HepG2 (cell line): ENCODE results near the gene SBK2. TPM values are rescaled to one million over a fixed set of nuclear protein-coding genes. Genes with fewer than 3 reads are reported as not detected.
A peak's percentile ranks its signal among the peaks of the same experiment; 100 is the strongest.

Experiments
- ATAD3A ChIP-seq: sonication (generic); formaldehyde crosslinking; IDR thresholded peaks from 2 replicates; pipeline ENCODE4 v1.4.0; 2020; ENCODE audit warnings: missing genetic modification reagents
- BRD4 ChIP-seq: sonication (generic); formaldehyde crosslinking; IDR thresholded peaks from 2 replicates; pipeline ENCODE4 v1.4.0; 2020; ENCODE audit warnings: missing genetic modification reagents
- FIP1L1 ChIP-seq: fragments of 200-400 bp; formaldehyde crosslinking; IDR thresholded peaks from 2 replicates; pipeline ENCODE4 v1.6.1; 2018; ENCODE audit warnings: low read depth, mild to moderate bottlenecking, low read length, moderate library complexity, borderline replicate concordance; ENCODE audit not compliant: insufficient read depth
- FOXO1 ChIP-seq: sonication (generic); formaldehyde crosslinking; IDR thresholded peaks from 2 replicates; pipeline ENCODE4 v1.4.0; 2020; ENCODE audit warnings: missing genetic modification reagents
- KDM5B ChIP-seq: sonication (generic); formaldehyde crosslinking; IDR thresholded peaks from 2 replicates; pipeline ENCODE4 v1.4.0; 2020; ENCODE audit warnings: missing genetic modification reagents, mild to moderate bottlenecking, borderline replicate concordance
- KLF15 ChIP-seq: sonication (generic); formaldehyde crosslinking; IDR thresholded peaks from 2 replicates; pipeline ENCODE4 v1.8.1; 2023; ENCODE audit warnings: borderline replicate concordance, mild to moderate bottlenecking, inconsistent platforms, missing genetic modification reagents, mixed read lengths
- MXI1 ChIP-seq: IDR thresholded peaks from 3 replicates; pipeline ENCODE4 v1.6.1; 2012; ENCODE audit warnings: low read depth, low read length, inconsistent platforms, borderline replicate concordance
- RAD21 ChIP-seq: fragments of 450-650 bp; formaldehyde crosslinking; IDR thresholded peaks from 2 replicates; pipeline ENCODE4 v1.5.0; 2020; ENCODE audit warnings: mild to moderate bottlenecking
- SALL1 ChIP-seq: sonication (generic); formaldehyde crosslinking; IDR thresholded peaks from 2 replicates; pipeline ENCODE4 v1.8.0; 2022; ENCODE audit warnings: mild to moderate bottlenecking, missing genetic modification reagents
- TARDBP ChIP-seq: sonication (generic); formaldehyde crosslinking; IDR thresholded peaks from 2 replicates; pipeline ENCODE4 v1.8.0; 2022; ENCODE audit warnings: mild to moderate bottlenecking, missing genetic modification reagents
- ZNF235 ChIP-seq: sonication (generic); formaldehyde crosslinking; IDR thresholded peaks from 2 replicates; pipeline ENCODE4 v1.8.1; 2023; ENCODE audit warnings: mild to moderate bottlenecking, missing genetic modification reagents, borderline replicate concordance
- ZNF83 ChIP-seq: sonication (generic); formaldehyde crosslinking; IDR thresholded peaks from 2 replicates; pipeline ENCODE4 v1.4.0; 2020; ENCODE audit warnings: missing genetic modification reagents, mild to moderate bottlenecking, borderline replicate concordance
- polyA plus RNA-seq, 8 experiments: library from polyadenylated mRNA; depleted of rRNA in 3 of 8; stranded (reverse) in 7 of 8; unstranded in 1 of 8; fragments of >200 nt; fragmentation: Illumina TruSeq in 4 of 8; extraction: Trizol in 4 of 8; gene quantifications; 2 replicates each; pipeline versions ENCODE4 v1.2.1 to v1.2.3, GENCODE V29; 2011 to 2016; ENCODE audit warnings: low read depth in 4 of 8, missing spikeins in 1 of 8, mixed read lengths in 1 of 8; ENCODE audit not compliant: insufficient read depth in 1 of 8
- total RNA-seq, 5 experiments: library from RNA; depleted of rRNA; stranded (reverse); fragments of >200 nt; fragmentation: Illumina TruSeq; extraction: Trizol; gene quantifications; 2 replicates each; pipeline ENCODE4 v1.2.3, GENCODE V29; 2016; ENCODE audit warnings: low read depth in 1 of 5
- TF ChIP-seq, protein P1 (sequence below): fragments of 450-650 bp; IDR thresholded peaks from 2 replicates; pipeline ENCODE4 v1.6.1; 2017
- TF ChIP-seq, protein P2 (sequence below): sonication (generic); formaldehyde crosslinking; IDR thresholded peaks from 2 replicates; pipeline ENCODE4 v1.5.1; 2020; ENCODE audit warnings: missing genetic modification reagents, mild to moderate bottlenecking, borderline replicate concordance
- TF ChIP-seq, protein P3 (sequence below): sonication (generic); formaldehyde crosslinking; conservative IDR thresholded peaks from 2 replicates; pipeline ENCODE4 v1.5.0; 2020; ENCODE audit warnings: missing genetic modification reagents
- TF ChIP-seq, protein P4 (sequence below): sonication (generic); formaldehyde crosslinking; IDR thresholded peaks from 2 replicates; pipeline ENCODE4 v1.5.1; 2020; ENCODE audit warnings: missing genetic modification reagents, mild to moderate bottlenecking, borderline replicate concordance
- TF ChIP-seq, protein P5 (sequence below): sonication (generic); formaldehyde crosslinking; IDR thresholded peaks from 2 replicates; pipeline ENCODE4 v1.8.0; 2022; ENCODE audit warnings: missing genetic modification reagents, mild to moderate bottlenecking, moderate library complexity, borderline replicate concordance
- TF ChIP-seq, protein P6 (sequence below): sonication (generic); formaldehyde crosslinking; IDR thresholded peaks from 2 replicates; pipeline ENCODE4 v1.4.0; 2020; ENCODE audit warnings: missing genetic modification reagents

Gene SBK2
- total and polyA plus RNA-seq, 2 of the 13 experiments (the other 11 are each of a cell fraction or from before 2014, with no cell fraction given): 0.24 TPM; not detected in 1

DNA sequence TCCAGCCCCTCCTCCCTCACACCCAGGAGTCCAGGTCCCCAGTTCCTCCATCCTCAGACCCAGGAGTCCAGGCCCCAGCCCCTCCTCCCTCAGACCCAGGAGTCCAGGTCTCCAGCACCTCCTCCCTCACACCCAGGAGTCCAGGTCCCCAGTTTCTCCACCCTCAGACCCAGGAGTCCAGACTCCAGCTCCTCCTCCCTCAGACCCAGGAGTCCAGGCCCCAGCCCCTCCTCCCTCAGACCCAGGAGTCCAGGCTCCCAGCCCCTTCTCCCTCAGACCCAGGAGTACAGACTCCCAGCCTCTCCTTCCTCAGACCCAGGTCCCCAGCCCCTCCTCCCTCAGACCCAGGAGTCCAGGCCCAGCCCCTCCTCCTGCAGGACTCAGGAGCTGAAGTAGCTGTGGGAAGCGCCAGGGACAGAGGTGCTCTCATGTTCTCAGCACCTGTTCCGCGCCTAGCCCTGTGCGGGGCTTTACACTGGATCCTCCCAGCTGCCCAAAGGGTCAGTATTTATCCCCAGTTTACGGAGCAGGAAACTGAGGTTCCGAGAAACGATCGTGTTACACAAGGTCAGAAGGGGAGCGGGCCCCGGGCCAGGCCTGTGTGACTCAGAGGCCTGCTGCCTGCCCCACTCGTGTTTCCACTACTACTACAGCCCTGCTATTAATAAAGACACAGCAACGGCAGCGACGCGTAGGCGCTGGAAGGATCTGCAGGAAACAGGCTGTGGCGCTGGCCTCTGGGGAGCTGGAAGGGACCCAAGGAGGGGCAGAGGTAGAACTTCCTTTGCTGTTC lies 10.1 kb upstream of the SBK2 start (continued):
- TF ChIP-seq, protein P1, sequence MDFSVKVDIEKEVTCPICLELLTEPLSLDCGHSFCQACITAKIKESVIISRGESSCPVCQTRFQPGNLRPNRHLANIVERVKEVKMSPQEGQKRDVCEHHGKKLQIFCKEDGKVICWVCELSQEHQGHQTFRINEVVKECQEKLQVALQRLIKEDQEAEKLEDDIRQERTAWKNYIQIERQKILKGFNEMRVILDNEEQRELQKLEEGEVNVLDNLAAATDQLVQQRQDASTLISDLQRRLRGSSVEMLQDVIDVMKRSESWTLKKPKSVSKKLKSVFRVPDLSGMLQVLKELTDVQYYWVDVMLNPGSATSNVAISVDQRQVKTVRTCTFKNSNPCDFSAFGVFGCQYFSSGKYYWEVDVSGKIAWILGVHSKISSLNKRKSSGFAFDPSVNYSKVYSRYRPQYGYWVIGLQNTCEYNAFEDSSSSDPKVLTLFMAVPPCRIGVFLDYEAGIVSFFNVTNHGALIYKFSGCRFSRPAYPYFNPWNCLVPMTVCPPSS: no peak
- TF ChIP-seq, protein P2, sequence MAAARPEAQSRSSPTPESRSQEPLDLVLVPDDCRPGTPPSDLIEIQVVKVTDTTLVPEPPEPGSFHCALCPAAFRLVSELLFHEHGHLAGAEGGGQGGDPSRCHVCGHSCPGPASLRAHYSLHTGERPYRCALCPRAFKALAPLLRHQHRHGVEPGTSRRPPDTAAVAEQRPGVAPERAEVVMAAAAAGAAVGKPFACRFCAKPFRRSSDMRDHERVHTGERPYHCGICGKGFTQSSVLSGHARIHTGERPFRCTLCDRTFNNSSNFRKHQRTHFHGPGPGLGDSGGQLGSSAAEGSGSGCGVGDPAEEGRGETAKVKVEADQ (CRISPR knock-in tag): no peak
- TF ChIP-seq ZNF83: no peak
- TF ChIP-seq, protein P3, sequence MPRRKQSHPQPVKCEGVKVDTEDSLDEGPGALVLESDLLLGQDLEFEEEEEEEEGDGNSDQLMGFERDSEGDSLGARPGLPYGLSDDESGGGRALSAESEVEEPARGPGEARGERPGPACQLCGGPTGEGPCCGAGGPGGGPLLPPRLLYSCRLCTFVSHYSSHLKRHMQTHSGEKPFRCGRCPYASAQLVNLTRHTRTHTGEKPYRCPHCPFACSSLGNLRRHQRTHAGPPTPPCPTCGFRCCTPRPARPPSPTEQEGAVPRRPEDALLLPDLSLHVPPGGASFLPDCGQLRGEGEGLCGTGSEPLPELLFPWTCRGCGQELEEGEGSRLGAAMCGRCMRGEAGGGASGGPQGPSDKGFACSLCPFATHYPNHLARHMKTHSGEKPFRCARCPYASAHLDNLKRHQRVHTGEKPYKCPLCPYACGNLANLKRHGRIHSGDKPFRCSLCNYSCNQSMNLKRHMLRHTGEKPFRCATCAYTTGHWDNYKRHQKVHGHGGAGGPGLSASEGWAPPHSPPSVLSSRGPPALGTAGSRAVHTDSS (CRISPR knock-in tag): no peak
- TF ChIP-seq RAD21 (CRISPR knock-in tag): no peak
- TF ChIP-seq ZNF235 (CRISPR knock-in tag): no peak
- no peak for TF ChIP-seq KLF15 (CRISPR knock-in tag)
- no peak for TF ChIP-seq FOXO1 (CRISPR knock-in tag)
- TF ChIP-seq ATAD3A (CRISPR knock-in tag): no peak
- no peak for TF ChIP-seq TARDBP (CRISPR knock-in tag)
- TF ChIP-seq BRD4 (CRISPR knock-in tag): no peak
- TF ChIP-seq MXI1: no peak
- TF ChIP-seq, protein P4, sequence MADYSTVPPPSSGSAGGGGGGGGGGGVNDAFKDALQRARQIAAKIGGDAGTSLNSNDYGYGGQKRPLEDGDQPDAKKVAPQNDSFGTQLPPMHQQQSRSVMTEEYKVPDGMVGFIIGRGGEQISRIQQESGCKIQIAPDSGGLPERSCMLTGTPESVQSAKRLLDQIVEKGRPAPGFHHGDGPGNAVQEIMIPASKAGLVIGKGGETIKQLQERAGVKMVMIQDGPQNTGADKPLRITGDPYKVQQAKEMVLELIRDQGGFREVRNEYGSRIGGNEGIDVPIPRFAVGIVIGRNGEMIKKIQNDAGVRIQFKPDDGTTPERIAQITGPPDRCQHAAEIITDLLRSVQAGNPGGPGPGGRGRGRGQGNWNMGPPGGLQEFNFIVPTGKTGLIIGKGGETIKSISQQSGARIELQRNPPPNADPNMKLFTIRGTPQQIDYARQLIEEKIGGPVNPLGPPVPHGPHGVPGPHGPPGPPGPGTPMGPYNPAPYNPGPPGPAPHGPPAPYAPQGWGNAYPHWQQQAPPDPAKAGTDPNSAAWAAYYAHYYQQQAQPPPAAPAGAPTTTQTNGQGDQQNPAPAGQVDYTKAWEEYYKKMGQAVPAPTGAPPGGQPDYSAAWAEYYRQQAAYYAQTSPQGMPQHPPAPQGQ (CRISPR knock-in tag): no peak
- TF ChIP-seq, protein P5, sequence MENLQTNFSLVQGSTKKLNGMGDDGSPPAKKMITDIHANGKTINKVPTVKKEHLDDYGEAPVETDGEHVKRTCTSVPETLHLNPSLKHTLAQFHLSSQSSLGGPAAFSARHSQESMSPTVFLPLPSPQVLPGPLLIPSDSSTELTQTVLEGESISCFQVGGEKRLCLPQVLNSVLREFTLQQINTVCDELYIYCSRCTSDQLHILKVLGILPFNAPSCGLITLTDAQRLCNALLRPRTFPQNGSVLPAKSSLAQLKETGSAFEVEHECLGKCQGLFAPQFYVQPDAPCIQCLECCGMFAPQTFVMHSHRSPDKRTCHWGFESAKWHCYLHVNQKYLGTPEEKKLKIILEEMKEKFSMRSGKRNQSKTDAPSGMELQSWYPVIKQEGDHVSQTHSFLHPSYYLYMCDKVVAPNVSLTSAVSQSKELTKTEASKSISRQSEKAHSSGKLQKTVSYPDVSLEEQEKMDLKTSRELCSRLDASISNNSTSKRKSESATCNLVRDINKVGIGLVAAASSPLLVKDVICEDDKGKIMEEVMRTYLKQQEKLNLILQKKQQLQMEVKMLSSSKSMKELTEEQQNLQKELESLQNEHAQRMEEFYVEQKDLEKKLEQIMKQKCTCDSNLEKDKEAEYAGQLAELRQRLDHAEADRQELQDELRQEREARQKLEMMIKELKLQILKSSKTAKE (CRISPR knock-in tag): no peak
- TF ChIP-seq, protein P6, sequence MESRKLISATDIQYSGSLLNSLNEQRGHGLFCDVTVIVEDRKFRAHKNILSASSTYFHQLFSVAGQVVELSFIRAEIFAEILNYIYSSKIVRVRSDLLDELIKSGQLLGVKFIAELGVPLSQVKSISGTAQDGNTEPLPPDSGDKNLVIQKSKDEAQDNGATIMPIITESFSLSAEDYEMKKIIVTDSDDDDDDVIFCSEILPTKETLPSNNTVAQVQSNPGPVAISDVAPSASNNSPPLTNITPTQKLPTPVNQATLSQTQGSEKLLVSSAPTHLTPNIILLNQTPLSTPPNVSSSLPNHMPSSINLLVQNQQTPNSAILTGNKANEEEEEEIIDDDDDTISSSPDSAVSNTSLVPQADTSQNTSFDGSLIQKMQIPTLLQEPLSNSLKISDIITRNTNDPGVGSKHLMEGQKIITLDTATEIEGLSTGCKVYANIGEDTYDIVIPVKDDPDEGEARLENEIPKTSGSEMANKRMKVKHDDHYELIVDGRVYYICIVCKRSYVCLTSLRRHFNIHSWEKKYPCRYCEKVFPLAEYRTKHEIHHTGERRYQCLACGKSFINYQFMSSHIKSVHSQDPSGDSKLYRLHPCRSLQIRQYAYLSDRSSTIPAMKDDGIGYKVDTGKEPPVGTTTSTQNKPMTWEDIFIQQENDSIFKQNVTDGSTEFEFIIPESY: no peak
- TF ChIP-seq KDM5B (CRISPR knock-in tag): no peak
- TF ChIP-seq FIP1L1: no peak
- TF ChIP-seq SALL1 (CRISPR knock-in tag): peak; percentile 20; the same call in 1 of the 2 replicates
